Peyer's patch (tissue), 4 donors: ENCODE measurements around the gene DGKQ.

ENCODE experiments used
- POLR2A ChIP-seq, 2 donors: fragments of 450-650 bp; IDR thresholded peaks; one replicate each; pipeline ENCODE4 v1.5.1; 2017; ENCODE audit warnings: antibody characterized with exemption in 2 of 2, mild to moderate bottlenecking in 2 of 2, moderate library complexity in 2 of 2
- TF ChIP-seq, protein P1 (sequence below), 6 experiments: fragments of 450-650 bp in 4 of 6; fragments of 200-600 bp in 2 of 6; sonication (generic) in 1 of 6; IDR thresholded peaks; one replicate each; pipeline ENCODE4 v1.5.1; 2017 to 2019; ENCODE audit warnings: antibody characterized with exemption in 6 of 6, mild to moderate bottlenecking in 3 of 6, moderate library complexity in 1 of 6

- TF ChIP-seq, protein P1, sequence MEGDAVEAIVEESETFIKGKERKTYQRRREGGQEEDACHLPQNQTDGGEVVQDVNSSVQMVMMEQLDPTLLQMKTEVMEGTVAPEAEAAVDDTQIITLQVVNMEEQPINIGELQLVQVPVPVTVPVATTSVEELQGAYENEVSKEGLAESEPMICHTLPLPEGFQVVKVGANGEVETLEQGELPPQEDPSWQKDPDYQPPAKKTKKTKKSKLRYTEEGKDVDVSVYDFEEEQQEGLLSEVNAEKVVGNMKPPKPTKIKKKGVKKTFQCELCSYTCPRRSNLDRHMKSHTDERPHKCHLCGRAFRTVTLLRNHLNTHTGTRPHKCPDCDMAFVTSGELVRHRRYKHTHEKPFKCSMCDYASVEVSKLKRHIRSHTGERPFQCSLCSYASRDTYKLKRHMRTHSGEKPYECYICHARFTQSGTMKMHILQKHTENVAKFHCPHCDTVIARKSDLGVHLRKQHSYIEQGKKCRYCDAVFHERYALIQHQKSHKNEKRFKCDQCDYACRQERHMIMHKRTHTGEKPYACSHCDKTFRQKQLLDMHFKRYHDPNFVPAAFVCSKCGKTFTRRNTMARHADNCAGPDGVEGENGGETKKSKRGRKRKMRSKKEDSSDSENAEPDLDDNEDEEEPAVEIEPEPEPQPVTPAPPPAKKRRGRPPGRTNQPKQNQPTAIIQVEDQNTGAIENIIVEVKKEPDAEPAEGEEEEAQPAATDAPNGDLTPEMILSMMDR (IDR thresholded peaks at IDR 0.05), result no peak
- no peak for TF ChIP-seq POLR2A (IDR thresholded peaks at IDR 0.05)
Observed at GRCh38 chr4:957231-957580, 16.2 kb downstream of the DGKQ start.
